Measurements from ENCODE around the gene TINAGL1.

TINAGL1 gene

DNA sequence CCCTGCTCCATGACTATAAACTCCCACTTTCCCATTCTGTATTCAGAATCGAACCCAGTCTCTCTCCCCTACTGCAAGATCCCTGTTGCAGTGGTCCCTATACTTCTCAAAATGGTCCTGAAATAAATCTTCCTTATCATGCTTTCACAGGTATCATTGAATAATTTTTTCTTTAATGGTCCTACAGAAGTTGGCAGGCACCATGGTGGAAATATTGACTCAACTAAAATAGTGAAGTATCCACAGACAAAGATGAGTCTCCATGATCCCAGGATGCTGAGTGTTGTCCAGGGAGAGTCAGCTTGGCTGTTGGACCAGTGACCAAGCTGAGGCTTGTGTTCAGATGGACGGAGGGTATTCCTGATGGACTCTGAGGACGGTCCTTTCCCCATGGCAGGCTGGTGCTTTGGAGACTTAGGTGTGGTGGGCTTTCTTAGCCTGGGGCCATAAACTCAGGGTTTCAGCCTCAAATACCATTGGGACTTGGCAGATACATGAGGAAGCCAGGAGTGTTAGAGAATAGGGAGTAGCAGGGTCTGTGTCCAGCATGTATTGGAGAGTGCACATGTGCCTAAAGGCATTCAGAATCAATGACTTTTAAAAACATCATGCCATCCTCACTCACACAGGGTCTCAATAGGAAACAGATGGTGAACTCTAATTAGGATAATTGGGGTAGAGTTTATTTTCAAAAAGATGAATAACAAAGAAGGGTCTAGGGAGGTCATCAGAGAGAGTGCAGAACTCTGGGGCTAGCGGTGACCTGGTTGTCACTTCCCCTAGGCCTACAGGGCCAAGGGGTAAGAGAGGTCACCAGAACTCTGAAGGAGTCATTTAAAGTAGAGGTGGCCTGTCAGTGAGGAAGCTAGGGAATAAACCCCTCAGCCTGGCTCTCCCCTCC is 19.8 kb downstream of the TINAGL1 start:
- DNase-seq = no peak
- in situ Hi-C loops (cut with MboI; ENCODE audit: low pct_unique_long_range_greater_than_20kb, low sequenced_read_pairs) = no loop called here

DNA sequence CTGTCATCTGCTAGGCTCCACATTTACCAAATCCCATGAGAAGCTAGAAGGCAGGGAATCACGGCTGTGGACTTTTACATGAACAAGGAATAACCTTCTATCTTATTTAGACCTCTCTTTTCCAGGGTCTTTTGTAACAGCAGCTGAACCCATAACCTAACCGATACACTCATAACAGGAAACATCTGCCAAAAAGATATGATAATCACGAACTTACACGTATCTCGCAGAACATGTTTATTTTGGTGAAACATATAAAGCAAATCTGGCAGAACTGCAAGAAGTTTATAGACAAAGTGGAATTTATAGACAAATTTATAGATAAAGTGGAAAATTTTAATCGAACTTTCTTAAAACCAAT is 20.4 kb downstream of the TINAGL1 start:
- in situ Hi-C loops (cut with MboI; ENCODE audit: low pct_unique_long_range_greater_than_20kb, low sequenced_read_pairs) = no loop called here
- peak; percentile 70 for DNase-seq

DNA sequence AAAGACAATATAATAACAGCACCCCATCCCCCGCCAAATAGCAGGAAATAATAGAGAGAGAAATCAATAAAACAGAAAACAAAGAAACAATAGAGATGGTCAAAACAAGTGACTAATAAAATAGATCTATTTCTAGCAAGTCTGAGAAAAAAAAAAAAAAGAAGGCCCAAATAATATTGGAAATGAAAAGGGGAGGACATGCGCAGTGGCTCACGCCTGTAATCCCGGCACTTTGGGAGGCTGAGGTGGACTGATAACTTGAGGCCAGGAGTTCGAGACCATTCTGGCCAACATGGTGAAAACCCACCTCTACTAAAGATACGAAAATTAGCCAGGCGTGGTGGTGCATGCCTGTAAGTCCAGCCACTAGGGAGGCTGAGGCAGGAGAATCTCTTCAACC is 22.7 kb downstream of the TINAGL1 start:
- DNase-seq = no peak
- in situ Hi-C loops (cut with MboI; ENCODE audit: low pct_unique_long_range_greater_than_20kb, low sequenced_read_pairs) = no loop called here

DNA sequence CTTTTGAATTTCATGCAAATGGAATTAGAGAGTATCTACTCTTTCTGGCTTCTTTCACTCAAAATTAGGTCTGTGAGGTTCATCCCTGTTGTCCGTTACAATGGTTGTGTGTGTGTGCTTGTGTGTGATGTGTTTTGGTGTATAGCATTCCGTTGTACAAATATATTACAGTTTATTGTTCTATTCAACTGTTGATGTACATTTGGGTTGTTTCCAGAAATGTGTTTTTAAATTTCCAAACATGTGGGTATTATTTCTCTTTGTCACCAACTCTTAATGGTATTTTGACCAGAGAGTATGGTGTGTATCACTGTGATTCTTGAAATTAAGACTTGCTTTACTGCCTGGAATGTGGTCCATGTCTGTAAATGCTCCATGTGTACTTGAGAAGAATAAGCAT is 24.3 kb downstream of the TINAGL1 start:
- in situ Hi-C loops (cut with MboI; ENCODE audit: low pct_unique_long_range_greater_than_20kb, low sequenced_read_pairs) = no loop called here
- DNase-seq = no peak

DNA sequence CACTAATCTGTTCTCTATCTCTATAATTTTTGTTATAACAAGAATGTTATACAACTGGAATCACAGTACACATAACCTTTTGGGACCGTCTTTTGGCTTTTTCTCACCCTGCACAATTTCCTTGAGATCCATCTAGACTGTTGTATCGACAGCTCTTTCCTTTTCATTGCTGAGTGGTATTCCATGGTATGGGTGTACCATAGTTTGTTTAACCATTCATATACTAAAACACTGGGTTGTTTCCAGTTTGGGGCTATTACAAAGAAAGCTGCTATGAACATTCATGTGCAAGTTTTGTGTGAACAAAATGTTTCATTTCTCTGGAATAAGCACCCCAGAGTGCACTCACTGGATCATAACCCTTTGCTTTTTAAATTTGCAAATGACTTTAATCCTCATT is 25.8 kb downstream of the TINAGL1 start:
- DNase-seq = no peak
- in situ Hi-C loops (cut with MboI; ENCODE audit: low pct_unique_long_range_greater_than_20kb, low sequenced_read_pairs) = no loop called here

DNA sequence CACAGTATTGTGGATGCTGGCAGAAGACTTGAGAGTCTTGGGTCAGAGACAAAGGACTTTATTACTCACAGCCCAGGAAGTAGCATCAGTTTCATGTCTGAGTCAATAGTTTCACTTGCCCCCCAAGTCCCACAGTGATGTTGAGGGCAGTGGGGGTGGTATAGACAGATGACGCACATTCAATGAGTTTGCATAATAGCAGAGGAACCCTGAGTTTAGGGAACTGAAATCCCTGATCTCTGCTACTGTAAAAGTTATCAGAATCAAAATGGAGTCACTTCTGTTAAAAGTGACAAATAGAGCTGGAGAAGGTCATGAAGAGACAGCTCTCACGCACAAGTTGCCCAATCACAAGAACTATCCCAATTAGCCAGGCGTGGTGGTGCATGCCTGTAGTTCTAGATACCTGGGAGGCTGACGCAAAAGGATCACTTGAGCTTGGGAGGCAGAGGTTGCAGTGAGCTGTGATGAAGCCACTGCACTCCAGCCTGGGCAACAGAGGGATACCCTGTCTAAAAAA is 29.7 kb downstream of the TINAGL1 start:
- in situ Hi-C loops (cut with MboI; ENCODE audit: low pct_unique_long_range_greater_than_20kb, low sequenced_read_pairs) = no loop called here
- DNase-seq = no peak

DNA sequence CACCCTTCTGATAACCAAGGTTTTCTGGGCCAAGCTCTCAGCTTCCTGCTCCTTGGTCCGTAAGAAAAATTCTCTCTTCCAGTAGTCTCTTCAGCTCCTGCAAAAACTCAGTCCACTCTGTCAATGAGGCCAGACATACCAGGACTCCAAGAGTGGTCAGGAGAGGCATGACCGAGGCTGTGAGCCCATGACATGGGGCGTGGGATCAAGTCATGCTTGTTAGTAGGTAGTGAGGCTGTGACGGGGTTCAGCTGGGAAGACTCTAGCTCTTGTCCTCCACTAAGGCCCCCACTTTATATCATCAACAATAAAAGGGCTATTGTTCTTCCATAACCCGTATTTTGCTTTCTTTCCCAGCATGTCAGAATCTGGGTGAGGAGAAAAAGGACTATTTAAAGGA is 31.0 kb downstream of the TINAGL1 start:
- in situ Hi-C loops (cut with MboI; ENCODE audit: low pct_unique_long_range_greater_than_20kb, low sequenced_read_pairs) = no loop called here
- DNase-seq = no peak

DNA sequence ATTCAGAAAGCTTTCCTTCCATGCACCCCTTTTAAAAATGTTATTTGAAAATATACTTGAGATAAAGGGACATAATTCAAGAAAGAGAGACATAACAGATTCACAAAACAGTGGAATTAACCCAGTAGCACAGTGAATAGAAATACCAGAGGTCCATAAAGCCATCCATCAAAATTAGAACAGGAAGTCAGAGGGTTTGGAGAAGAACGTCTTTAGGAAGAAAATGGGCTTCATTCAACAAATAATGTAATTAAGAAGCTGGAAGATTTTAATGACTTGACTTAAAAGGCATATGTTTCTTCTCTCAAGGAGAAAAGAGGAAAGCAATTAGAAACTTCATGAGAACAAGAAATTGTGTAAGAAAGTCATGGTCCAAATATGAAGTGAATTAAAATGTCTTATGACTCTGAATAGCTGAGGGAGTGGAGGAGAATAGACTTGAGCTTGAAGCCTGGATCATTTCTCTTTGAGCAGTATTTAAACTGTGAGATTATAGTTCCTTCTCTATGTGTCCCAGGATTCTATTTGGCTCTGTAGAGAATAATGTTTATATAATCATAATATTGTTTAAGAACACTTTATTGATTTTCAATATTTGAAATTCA is 33.3 kb downstream of the TINAGL1 start:
- in situ Hi-C loops (cut with MboI; ENCODE audit: low pct_unique_long_range_greater_than_20kb, low sequenced_read_pairs) = no loop called here
- DNase-seq = no peak

DNA sequence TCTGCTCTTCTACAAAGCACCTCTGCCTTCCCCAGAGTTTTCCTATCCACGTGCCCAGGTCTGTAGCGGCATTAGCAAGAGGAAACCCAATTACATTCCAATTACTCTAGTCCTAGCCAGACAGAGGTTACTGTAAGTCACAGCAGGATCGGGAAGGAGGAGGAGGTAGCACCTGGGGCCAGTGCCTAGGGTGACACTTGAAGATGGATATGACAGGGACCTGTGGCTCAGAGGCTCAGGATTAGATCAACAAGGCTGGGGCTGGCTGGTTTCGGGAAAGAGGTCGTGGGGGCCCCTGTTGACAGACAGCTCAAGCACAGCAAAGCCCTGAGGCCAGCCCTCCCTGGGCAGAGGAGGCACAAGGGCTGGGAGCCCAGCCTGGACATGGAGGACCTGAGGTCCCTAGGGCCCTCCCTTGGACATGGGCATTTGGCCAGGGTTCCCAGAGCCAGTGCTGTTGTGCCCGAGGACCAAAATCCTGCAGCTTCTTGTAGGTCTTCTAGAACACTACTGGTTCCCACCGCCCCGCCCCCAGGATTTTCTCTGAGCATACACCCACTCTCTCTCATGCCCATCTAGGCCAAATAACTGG is 38.2 kb downstream of the TINAGL1 start:
- DNase-seq = no peak
- in situ Hi-C loops (cut with MboI; ENCODE audit: low pct_unique_long_range_greater_than_20kb, low sequenced_read_pairs) = no loop called here

DNA sequence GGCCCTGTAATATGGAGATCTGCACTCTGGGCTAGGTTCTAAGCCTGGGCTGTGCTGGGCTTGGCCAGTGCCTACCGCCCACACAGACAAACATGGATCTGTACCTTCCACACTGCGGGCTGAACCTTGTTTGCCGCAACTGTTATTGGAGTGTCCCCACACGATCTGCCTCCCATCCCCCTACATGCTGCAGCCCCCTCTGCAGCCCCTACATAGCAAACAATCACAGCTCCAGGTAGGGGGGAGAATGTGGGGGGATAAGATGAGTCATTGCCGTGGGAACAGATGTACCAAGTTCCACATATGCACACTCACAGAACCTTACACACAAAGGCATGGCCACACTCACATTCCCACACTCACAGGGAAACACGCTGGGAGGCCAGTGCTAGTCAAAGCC is 39.1 kb downstream of the TINAGL1 start:
- no peak for DNase-seq
- in situ Hi-C loops (cut with MboI; ENCODE audit: low pct_unique_long_range_greater_than_20kb, low sequenced_read_pairs) = no loop called here

DNA sequence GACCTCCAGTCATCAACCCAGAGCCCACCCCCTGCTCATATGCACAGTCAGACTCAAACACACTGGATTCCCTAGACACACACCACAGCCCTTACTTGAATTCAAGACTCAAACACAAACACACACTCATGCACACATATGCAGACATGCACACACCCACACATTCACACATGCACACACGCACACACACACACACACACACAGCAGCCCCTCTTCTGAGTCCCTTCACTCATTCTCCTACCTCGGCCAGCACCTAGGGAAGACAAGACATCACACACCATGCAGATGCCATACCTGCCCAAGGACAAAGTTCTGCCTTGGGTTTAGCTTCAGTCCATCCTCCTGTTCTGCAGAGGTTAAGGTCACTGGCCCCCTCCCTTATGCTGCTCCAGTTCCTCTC is 39.6 kb downstream of the TINAGL1 start:
- DNase-seq = no peak
- in situ Hi-C loops (cut with MboI; ENCODE audit: low pct_unique_long_range_greater_than_20kb, low sequenced_read_pairs) = no loop called here

DNA sequence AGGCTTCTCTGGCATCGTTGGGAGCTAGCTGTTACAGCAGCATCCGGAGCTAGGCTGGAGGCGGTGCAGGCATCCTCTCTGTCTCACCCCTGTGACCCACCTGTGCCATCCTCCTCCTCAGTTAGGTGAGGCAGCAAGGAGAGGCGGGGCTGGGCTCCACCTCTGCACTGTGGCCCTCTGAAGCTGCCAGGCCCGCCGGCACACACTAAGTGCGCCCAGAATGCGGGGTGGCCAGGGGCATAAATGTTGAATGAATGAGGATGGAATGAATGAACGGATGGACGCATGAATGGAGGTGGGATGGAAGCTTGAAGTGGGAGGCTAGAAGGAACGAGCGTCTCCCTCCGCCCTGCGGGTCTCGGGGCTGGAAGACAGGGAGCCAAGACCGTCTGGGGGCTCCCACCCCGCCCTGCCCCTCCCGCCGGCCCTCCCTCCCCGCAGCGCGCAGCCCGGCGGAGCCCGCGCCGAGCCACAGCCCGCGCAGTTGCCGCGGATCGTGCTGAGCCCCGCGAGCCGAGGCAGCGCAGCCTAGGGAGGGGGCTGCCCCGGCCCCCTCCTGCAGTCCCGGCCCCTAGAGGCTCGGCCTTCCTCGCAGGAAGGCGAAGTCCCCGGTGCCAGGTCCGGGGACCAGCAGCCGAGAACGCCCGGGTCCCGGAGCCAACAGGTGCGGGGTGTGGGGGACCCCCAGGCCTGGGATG is 41.1 kb downstream of the TINAGL1 start, which contains the start of gene HCRTR1:
TSS of gene HCRTR1 (plus strand) at position 472 of the 698 bp plus-strand sequence. CDS start 1,504 bp downstream, outside the sequence.
- in situ Hi-C loops (cut with MboI; ENCODE audit: low pct_unique_long_range_greater_than_20kb, low sequenced_read_pairs) = no loop called here
- no peak for DNase-seq

DNA sequence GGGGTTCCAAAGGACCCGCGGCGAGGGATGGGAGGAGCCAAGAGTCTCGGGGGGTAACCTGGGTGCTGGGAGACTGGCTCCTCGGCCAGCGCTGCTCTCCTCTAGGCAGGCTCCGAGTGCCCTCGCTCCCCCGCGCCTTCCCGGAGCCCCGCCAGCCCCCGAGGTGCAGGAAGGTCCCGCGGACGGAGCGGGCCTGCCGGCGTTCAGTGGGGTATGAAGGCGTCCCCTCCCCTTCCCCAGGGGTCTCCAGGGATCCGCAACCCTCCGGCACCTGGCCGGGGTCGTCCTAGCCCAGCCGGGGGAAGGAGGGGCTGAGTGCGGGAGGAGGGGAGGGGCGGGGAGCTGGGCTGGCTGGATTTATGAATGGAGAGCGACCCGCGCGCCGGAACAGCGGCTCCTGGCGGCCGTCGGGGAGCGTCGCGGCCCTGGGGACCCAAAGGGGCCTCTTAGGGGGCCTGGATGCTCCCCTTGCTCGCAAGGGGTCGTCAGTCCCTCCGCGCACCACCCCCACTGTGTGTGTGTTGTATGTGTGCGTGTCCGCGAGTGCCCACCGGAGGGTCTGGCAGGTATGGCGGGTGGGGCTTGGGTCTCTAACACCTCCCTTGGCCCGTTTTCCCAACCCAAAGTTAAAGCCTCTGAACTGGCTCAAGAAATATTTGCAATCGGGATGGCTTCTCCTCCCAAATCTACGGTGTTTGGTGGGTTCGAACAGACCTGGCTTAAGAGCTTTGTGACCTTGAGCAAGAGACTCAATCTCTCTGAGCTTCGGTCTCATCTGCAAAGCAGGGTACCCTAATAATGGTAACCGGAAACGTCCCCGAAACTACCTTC is 41.8 kb downstream of the TINAGL1 start:
- in situ Hi-C loops (cut with MboI; ENCODE audit: low pct_unique_long_range_greater_than_20kb, low sequenced_read_pairs) = no loop called here
- peak; percentile 71 for DNase-seq

DNA sequence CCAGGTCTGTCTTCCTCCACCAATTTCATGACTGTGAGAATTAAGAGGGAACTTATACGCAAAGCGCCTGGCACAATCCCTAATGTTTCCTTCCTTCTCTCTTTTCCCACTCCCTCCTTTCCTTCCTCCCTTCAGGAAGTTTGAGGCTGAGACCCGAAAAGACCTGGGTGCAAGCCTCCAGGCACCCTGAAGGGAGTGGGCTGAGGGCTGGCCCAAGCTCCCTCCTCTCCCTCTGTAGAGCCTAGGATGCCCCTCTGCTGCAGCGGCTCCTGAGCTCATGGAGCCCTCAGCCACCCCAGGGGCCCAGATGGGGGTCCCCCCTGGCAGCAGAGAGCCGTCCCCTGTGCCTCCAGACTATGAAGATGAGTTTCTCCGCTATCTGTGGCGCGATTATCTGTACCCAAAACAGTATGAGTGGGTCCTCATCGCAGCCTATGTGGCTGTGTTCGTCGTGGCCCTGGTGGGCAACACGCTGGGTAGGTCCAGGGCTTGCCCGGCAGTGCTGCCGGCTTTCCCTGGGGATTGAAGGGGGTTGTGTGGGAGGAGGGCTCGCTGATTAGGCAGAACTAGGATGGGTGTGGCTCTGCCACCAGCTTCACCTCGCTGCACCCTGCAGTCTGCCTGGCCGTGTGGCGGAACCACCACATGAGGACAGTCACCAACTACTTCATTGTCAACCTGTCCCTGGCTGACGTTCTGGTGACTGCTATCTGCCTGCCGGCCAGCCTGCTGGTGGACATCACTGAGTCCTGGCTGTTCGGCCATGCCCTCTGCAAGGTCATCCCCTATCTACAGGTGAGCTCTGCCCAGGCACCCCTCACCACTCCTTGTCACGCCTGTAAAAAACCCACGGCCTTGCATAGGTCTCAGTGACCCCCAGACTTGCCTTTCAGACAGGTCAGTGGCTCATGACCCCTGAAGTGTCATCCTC is 42.9 kb downstream of the TINAGL1 start:
- no peak for DNase-seq
- in situ Hi-C loops (cut with MboI; ENCODE audit: low pct_unique_long_range_greater_than_20kb, low sequenced_read_pairs) = no loop called here

DNA sequence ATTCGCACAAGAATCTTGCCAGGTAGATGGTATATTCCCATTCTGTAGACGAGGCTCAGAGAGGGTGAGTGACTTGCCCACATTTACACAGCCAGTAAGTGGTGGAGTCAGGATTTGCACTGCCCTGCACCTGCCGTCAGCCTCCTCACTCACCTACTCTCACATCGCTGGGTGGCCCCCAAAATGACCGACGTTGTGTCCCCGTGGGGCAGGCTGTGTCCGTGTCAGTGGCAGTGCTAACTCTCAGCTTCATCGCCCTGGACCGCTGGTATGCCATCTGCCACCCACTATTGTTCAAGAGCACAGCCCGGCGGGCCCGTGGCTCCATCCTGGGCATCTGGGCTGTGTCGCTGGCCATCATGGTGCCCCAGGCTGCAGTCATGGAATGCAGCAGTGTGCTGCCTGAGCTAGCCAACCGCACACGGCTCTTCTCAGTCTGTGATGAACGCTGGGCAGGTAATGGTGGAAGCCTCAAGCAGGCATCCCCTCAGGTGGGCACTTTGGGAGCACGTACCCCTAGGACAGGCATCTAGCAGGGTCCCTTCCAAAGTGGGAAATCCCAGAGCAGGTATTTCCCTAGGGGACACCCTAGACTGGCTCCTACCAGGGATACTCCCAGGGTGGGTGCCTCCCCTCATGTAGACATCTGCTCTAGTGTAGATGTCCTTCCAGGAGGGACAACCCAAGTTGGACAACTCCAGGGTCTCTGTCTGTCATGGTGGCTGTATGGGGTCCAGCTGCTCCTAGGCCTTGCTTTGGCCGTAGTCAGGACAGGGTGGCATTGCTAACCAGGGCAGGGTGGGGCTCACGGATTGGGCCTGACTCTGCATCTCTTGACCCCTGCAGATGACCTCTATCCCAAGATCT is 44.5 kb downstream of the TINAGL1 start:
- in situ Hi-C loops (cut with MboI; ENCODE audit: low pct_unique_long_range_greater_than_20kb, low sequenced_read_pairs) = no loop called here
- no peak for DNase-seq

DNA sequence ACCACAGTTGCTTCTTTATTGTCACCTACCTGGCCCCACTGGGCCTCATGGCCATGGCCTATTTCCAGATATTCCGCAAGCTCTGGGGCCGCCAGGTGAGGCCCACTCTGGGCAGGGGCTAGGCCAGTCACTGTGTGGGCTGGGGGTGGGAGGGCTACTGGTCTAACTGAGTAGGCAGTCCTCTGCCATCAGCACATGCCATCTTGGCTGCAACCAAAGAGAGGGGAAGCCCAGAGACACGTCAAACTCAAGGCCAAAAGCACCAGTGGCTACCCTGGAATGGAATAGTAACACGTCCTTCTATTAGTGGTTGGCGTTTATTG is 45.1 kb downstream of the TINAGL1 start:
- in situ Hi-C loops (cut with MboI; ENCODE audit: low pct_unique_long_range_greater_than_20kb, low sequenced_read_pairs) = no loop called here
- DNase-seq = no peak
